ENCODE measurements around the gene SNAPC3.

Gene SNAPC3

DNA sequence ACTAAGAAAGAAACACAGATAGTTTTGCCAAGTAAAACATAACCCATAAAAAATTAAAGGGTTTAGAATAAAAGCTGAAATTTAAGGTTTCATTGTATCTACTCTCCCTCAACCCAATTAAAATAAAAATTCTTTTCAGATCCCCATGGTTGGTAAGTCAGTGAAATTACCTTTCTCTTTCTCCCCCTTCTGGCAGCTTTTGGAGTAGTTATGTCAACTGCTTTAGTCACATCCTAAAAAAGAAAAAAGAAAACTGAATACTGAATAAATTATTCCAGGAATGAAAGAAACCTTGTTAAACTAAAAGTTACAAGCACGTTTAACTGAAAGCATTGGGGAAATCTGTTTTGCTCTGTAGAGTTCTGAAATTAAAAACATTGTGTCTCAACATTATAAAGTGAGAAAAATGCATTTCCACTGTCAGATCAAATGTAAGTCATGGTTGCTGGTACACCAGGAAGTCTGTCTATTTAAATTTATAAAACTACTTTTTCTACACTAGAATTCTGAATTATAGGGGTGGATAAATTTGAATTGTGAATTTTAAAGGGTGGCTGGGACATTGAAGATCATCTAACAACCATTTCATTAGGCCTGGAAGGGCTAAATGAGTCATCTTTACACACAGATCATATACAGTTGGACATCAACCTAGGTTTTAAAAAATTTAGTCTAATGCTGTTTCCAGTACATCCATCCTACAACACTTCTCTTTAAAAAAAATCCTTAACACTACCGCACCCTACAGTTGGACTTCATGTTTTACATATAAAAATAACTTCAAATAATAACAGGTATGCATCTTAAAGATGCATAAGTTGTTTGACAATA, 63.4 kb downstream of the SNAPC3 start:
- H3K27me3 ChIP-seq (ENCODE audit: control insufficient read depth, insufficient read depth, low read length), result no peaks in the 10 kb centered on the region
- WGBS (ENCODE audit: insufficient coverage, insufficient read length), result 100% methylated on average over 1 of the region's 2 CpGs
- H3K36me3 ChIP-seq (ENCODE audit: control insufficient read depth, insufficient read depth, low read length), result peaks cover 8% of the 10 kb centered on the region; the same call in 1 of the 2 replicates
- H3K27ac ChIP-seq (ENCODE audit: low read length), result no peak overlapping the region
- no peaks in the 10 kb centered on the region for H3K4me1 ChIP-seq (ENCODE audit: control insufficient read depth, insufficient read depth, low read length)
- H3K9me3 ChIP-seq (ENCODE audit: control insufficient read depth, insufficient read depth, low read length), result no peaks in the 10 kb centered on the region
- H3K4me3 ChIP-seq (ENCODE audit: low read length), result no peak overlapping the region
- DNase-seq (ENCODE audit: low read depth, low spot score), result no peak

DNA sequence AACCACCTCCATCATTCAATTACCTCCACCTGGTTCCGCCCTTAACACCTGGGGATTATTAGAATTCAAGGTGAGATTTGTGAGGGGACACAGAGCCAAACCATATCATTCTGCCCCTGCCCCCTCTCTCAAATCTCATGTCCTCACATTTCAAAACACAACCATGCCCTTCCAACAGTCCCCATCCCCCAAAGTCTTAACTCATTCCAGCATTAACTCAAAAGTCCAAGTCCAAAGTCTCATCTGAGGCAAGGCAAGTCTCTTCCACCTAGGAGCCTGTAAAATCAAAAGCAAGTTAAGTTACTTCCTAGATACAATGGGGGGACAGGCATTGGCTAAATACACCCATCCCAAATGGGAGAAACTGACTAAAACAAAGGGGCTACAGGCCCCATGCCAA, 69.3 kb downstream of the SNAPC3 start:
- no peak overlapping the region for H3K4me3 ChIP-seq (ENCODE audit: low read length)
- H3K36me3 ChIP-seq (ENCODE audit: control insufficient read depth, insufficient read depth, low read length), result peaks cover 16% of the 10 kb centered on the region
- no peak overlapping the region for H3K27ac ChIP-seq (ENCODE audit: low read length)
- no peak for DNase-seq (ENCODE audit: low read depth, low spot score)
- H3K4me1 ChIP-seq (ENCODE audit: control insufficient read depth, insufficient read depth, low read length), result no peaks in the 10 kb centered on the region
- no CpG with 5 or more reads among the region's 1 CpG for WGBS (ENCODE audit: insufficient coverage, insufficient read length)
- H3K9me3 ChIP-seq (ENCODE audit: control insufficient read depth, insufficient read depth, low read length), result no peaks in the 10 kb centered on the region
- H3K27me3 ChIP-seq (ENCODE audit: control insufficient read depth, insufficient read depth, low read length), result no peaks in the 10 kb centered on the region

DNA sequence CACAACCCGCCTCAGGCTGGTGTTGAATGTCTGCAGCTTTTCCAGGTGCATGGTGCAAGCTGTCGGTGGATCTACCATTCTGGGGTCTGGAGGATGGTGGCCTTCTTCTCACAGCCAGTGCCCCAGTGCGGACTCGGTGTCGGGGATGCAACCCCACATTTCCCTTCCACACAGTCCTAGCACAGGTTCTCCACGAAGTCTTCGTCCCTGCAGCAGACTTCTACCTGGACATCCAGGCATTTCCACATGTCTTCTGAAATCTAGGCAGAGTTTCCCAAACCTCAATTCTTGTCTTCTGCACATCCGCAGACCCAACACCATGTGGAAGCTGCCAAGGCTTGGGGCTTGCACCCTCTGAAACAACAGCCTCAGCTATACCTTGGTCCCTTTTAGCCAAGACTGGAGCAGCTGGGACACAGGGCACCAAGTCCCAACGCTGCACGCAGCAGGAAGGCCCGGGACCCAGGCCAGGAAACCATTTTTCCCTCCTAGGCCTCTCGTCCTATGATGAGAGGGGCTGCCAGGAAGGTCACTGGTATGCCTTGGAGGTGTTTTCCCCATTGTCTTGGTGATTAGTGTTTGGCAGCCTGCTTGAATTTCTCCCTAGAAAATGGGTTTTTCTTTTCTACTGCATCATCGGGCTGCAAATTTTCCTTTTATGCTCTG, 69.9 kb downstream of the SNAPC3 start:
- no peaks in the 10 kb centered on the region for H3K9me3 ChIP-seq (ENCODE audit: control insufficient read depth, insufficient read depth, low read length)
- peaks cover 16% of the 10 kb centered on the region for H3K36me3 ChIP-seq (ENCODE audit: control insufficient read depth, insufficient read depth, low read length)
- no peaks in the 10 kb centered on the region for H3K4me1 ChIP-seq (ENCODE audit: control insufficient read depth, insufficient read depth, low read length)
- H3K27ac ChIP-seq (ENCODE audit: low read length), result no peak overlapping the region
- no CpG with 5 or more reads among the region's 13 CpGs for WGBS (ENCODE audit: insufficient coverage, insufficient read length)
- no peak overlapping the region for H3K4me3 ChIP-seq (ENCODE audit: low read length)
- DNase-seq (ENCODE audit: low read depth, low spot score), result no peak
- no peaks in the 10 kb centered on the region for H3K27me3 ChIP-seq (ENCODE audit: control insufficient read depth, insufficient read depth, low read length)

DNA sequence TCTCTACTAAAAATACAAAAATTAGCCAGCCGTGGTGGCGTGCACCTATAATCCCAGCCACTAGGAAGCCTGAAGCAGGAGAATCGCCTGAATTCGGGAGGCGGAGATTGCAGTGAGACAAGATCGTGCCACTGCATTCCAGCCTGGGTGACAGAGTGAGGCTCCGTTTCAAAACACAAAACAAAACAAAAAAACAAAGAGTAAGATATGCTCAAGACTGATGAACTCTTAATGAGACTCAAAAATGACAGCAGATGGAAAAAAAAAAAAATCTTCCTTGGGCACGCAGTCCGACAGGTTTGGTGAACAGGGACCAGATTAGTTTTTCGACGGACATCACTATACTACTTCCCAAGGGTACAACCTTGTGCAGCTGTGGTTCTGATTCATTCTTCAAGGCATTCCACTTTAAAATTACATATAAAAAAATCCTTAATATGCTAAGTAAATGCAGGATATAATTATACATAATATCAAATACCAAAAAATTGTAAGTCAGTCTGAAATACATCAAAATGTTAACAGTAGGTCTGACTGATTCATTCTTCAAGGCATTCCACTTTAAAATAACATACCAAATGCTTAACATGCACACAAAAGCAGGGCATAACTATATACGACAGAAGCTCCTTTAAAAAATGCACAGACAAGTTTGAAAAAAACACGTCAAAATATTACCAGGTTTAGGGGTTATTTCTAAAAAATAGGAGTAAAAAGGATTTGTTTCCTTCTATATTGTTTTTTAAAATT, 75.7 kb downstream of the SNAPC3 start:
- Histone ChIP-seq H3K27ac (ENCODE audit: low read length) (no peak overlapping the region), H3K9me3 (ENCODE audit: control insufficient read depth, insufficient read depth, low read length) (no peaks in the 10 kb centered on the region), H3K4me1 (ENCODE audit: control insufficient read depth, insufficient read depth, low read length) (no peaks in the 10 kb centered on the region), H3K27me3 (ENCODE audit: control insufficient read depth, insufficient read depth, low read length) (no peaks in the 10 kb centered on the region), H3K36me3 (ENCODE audit: control insufficient read depth, insufficient read depth, low read length) (no peaks in the 10 kb centered on the region; the same call in 1 of the 2 replicates), H3K4me3 (ENCODE audit: low read length) (no peak overlapping the region)
- DNase-seq (ENCODE audit: low read depth, low spot score), result no peak
- no CpG with 5 or more reads among the region's 13 CpGs for WGBS (ENCODE audit: insufficient coverage, insufficient read length)

DNA sequence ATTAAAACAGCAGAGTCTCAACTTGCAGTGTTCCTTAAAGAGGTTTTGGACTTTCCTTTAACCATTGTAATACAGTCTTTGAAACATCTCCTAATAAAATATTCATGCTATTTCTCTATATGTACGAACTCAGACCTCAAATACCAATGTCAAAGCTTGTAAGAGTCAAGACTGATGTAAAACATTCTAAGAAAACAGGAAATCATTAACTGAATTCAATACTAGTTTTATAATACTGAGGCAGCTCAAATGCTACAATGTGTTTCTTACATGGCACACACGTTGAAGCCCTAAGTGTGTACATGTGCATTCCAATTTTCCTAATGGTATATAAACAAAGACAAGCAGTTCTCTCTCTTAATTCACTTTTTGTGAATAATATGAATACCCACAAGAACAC, 76.5 kb downstream of the SNAPC3 start:
- DNase-seq (ENCODE audit: low read depth, low spot score), result no peak
- Histone ChIP-seq H3K27me3 (ENCODE audit: control insufficient read depth, insufficient read depth, low read length) (no peaks in the 10 kb centered on the region), H3K36me3 (ENCODE audit: control insufficient read depth, insufficient read depth, low read length) (no peaks in the 10 kb centered on the region; the same call in 1 of the 2 replicates), H3K9me3 (ENCODE audit: control insufficient read depth, insufficient read depth, low read length) (no peaks in the 10 kb centered on the region), H3K4me3 (ENCODE audit: low read length) (no peak overlapping the region), H3K27ac (ENCODE audit: low read length) (no peak overlapping the region), H3K4me1 (ENCODE audit: control insufficient read depth, insufficient read depth, low read length) (no peaks in the 10 kb centered on the region)
- WGBS (ENCODE audit: insufficient coverage, insufficient read length), result no CpG with 5 or more reads among the region's 2 CpGs

DNA sequence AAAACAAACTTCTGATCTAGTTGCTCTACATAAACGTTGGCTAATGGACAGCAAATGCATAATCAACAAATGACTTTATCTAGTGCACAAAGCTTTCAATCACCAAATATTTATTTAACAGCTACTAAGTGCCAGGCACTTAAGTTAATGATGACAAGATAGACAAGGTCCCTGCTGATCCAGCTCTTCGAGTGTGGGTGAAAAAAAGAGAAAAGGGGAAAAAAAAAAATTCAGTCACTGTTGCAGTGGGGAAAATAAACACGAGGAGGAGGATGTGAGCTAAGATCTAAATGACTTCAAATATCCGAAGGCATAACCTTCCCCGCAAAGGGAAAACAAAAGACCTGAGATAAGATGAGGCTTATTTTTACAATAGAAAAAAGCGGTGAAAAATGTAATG, 78.5 kb downstream of the SNAPC3 start:
- H3K27ac ChIP-seq (ENCODE audit: low read length), result no peak overlapping the region
- H3K4me3 ChIP-seq (ENCODE audit: low read length), result no peak overlapping the region
- no peaks in the 10 kb centered on the region for H3K9me3 ChIP-seq (ENCODE audit: control insufficient read depth, insufficient read depth, low read length)
- DNase-seq (ENCODE audit: low read depth, low spot score), result no peak
- H3K36me3 ChIP-seq (ENCODE audit: control insufficient read depth, insufficient read depth, low read length), result peaks cover 7% of the 10 kb centered on the region; the same call in 1 of the 2 replicates
- 100% methylated on average over 1 of the region's 6 CpGs for WGBS (ENCODE audit: insufficient coverage, insufficient read length)
- no peaks in the 10 kb centered on the region for H3K4me1 ChIP-seq (ENCODE audit: control insufficient read depth, insufficient read depth, low read length)
- H3K27me3 ChIP-seq (ENCODE audit: control insufficient read depth, insufficient read depth, low read length), result no peaks in the 10 kb centered on the region

GRCh38 chr9:15501803-15502202, 79.1 kb downstream of the SNAPC3 start:
- Histone ChIP-seq H3K27ac (ENCODE audit: low read length) (no peak overlapping the region), H3K4me1 (ENCODE audit: control insufficient read depth, insufficient read depth, low read length) (no peaks in the 10 kb centered on the region), H3K4me3 (ENCODE audit: low read length) (no peak overlapping the region), H3K9me3 (ENCODE audit: control insufficient read depth, insufficient read depth, low read length) (no peaks in the 10 kb centered on the region), H3K36me3 (ENCODE audit: control insufficient read depth, insufficient read depth, low read length) (peaks cover 7% of the 10 kb centered on the region; the same call in 1 of the 2 replicates), H3K27me3 (ENCODE audit: control insufficient read depth, insufficient read depth, low read length) (no peaks in the 10 kb centered on the region)
- no peak for DNase-seq (ENCODE audit: low read depth, low spot score)
- WGBS (ENCODE audit: insufficient coverage, insufficient read length), result no CpG with 5 or more reads among the region's 5 CpGs

- DNase-seq (ENCODE audit: low read depth, low spot score), result no peak
- WGBS (ENCODE audit: insufficient coverage, insufficient read length), result no CpG with 5 or more reads among the region's 3 CpGs
- H3K27me3 ChIP-seq (ENCODE audit: control insufficient read depth, insufficient read depth, low read length), result no peaks in the 10 kb centered on the region
- H3K36me3 ChIP-seq (ENCODE audit: control insufficient read depth, insufficient read depth, low read length), result peaks cover 7% of the 10 kb centered on the region; the same call in 1 of the 2 replicates
- no peaks in the 10 kb centered on the region for H3K4me1 ChIP-seq (ENCODE audit: control insufficient read depth, insufficient read depth, low read length)
- H3K27ac ChIP-seq (ENCODE audit: low read length), result no peak overlapping the region
- no peak overlapping the region for H3K4me3 ChIP-seq (ENCODE audit: low read length)
- H3K9me3 ChIP-seq (ENCODE audit: control insufficient read depth, insufficient read depth, low read length), result no peaks in the 10 kb centered on the region
Measured at GRCh38 chr9:15505921-15506320, 83.2 kb downstream of the SNAPC3 start.

DNA sequence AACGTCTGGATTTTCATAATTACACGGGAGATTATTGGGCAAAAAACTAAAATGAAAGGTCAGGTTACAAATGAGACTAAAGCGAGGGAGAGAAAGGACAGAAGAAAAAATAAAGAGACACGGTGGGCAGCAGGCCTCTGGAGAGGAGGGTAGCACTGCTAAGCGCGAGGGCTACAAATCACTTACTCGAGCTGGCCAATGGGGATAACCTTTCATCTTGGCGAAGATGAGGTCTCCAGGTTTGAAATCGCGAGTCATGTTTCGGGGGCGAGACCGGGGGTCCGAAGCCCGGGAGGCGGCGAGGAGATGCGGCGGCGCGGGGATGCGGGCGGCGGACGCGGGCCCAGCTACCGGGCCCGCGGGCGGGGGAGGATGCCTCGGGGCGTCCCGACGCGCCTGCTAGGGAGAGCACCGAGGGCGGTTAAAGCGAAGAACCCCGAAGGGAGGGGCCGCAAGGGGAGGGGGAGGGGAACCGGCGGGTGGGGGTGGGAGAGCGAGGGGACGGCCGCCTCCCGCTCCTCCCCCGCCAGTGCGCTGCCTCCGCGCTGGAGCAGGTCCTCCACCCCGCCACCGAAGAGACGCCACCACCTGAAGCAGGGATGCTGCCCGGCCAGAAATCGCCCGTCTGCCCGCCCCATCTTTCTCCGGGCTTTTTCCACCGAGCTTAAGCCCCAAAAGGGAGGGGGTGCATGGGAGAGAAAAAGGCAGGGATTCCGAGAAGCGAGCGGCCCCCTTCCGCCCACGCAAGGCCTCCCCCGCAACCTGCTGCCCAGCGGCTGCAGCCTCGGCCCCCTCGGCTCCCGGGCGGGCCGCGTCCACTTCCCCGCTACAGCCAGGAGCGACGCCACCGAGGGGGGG, 87.5 kb downstream of the SNAPC3 start:
- H3K4me1 ChIP-seq (ENCODE audit: control insufficient read depth, insufficient read depth, low read length), result no peaks in the 10 kb centered on the region
- H3K9me3 ChIP-seq (ENCODE audit: control insufficient read depth, insufficient read depth, low read length), result no peaks in the 10 kb centered on the region
- peaks cover 3% of the 10 kb centered on the region; the same call in 1 of the 2 replicates for H3K36me3 ChIP-seq (ENCODE audit: control insufficient read depth, insufficient read depth, low read length)
- H3K4me3 ChIP-seq (ENCODE audit: low read length), result peak overlapping the region; percentile 90
- H3K27me3 ChIP-seq (ENCODE audit: control insufficient read depth, insufficient read depth, low read length), result no peaks in the 10 kb centered on the region
- no peak for DNase-seq (ENCODE audit: low read depth, low spot score)
- no CpG with 5 or more reads among the region's 76 CpGs for WGBS (ENCODE audit: insufficient coverage, insufficient read length)
- H3K27ac ChIP-seq (ENCODE audit: low read length), result no peak overlapping the region

All from iPS DF 6.9 (cell line).